Endometrium (tissue), 2 donors: ENCODE measurements around the gene SOX10.

Experiments
- FAIRE-seq: peaks from 2 replicates; lab custom pipeline; 2012; peaks lifted over from hg19 to GRCh38; lab: Jason Lieb, UNC
- donor health status: control.
- donor health status: control.

The SOX10 gene

GRCh38 chr22:37983860-37984791 lies at the start of gene SOX10:
Gene SOX10 (minus strand): TSS chr22:37984555. CDS start chr22:37983784, 771 bp downstream.
- no peak for FAIRE-seq

- FAIRE-seq, result no peak
Measured at GRCh38 chr22:38033522-38034277, 49.3 kb upstream of the SOX10 start.

GRCh38 chr22:38032681-38033521 lies 48.5 kb upstream of the SOX10 start:
- peak; percentile 59 for FAIRE-seq

- FAIRE-seq, result no peak
Measured at GRCh38 chr22:38031491-38031890, 47.1 kb upstream of the SOX10 start.

GRCh38 chr22:38030311-38031133 lies 46.2 kb upstream of the SOX10 start:
- FAIRE-seq, result no peak

- FAIRE-seq, result no peak
Measured at GRCh38 chr22:38029901-38030300, 45.5 kb upstream of the SOX10 start.

GRCh38 chr22:38029370-38029769 lies 45.0 kb upstream of the SOX10 start:
- FAIRE-seq, result no peak

GRCh38 chr22:38028344-38029130 lies 44.2 kb upstream of the SOX10 start:
- no peak for FAIRE-seq

- FAIRE-seq, result no peak
Measured at GRCh38 chr22:38027487-38027886, 43.1 kb upstream of the SOX10 start.

- FAIRE-seq, result no peak
Measured at GRCh38 chr22:38026130-38027111, 42.1 kb upstream of the SOX10 start.

- FAIRE-seq, result no peak
Measured at GRCh38 chr22:38025514-38025913, 41.2 kb upstream of the SOX10 start.

- no peak for FAIRE-seq
Measured at GRCh38 chr22:38023045-38023444, 38.7 kb upstream of the SOX10 start.

GRCh38 chr22:38021206-38021605 lies 36.9 kb upstream of the SOX10 start:
- FAIRE-seq, result no peak

GRCh38 chr22:38018938-38019827 lies 34.8 kb upstream of the SOX10 start:
- FAIRE-seq, result no peak

- FAIRE-seq, result no peak
Measured at GRCh38 chr22:38017939-38018885, 33.9 kb upstream of the SOX10 start.

GRCh38 chr22:38017272-38017920 lies 33.0 kb upstream of the SOX10 start:
- no peak for FAIRE-seq
